HCT116 (cell line): Measurements from ENCODE around the gene ATP1B3. TPM values are rescaled to one million over a fixed set of nuclear protein-coding genes. Genes with fewer than 3 reads are reported as not detected.
A peak's percentile ranks its signal among the peaks of the same experiment; 100 is the strongest.

Experiments
- ATAC-seq: fragments of 200-7000 bp; cut with Tn5 transposase; 2 replicates; pipeline ENCODE4 v1.9.1; 2020; ENCODE audit warnings: mild to moderate bottlenecking, moderate library complexity
- BruUV-seq: library from RNA; stranded (reverse); fragments of 400-500 nt; replicated peaks from 2 replicates; lab custom pipeline; 2021; lab: Mats Ljungman, UMichigan
- CTCF ChIA-PET: fragments of 300-600 bp; sonication (Branson Sonifier 250); formaldehyde crosslinking; loops from one replicate; lab custom pipeline; 2021; ENCODE audit warnings: antibody characterized with exemption; lab: Charles Lee
- POLR2A ChIA-PET: fragments of 300-600, 350-600 bp; sonication (Branson Sonifier 250); formaldehyde crosslinking; loops from one replicate; lab custom pipeline; 2021; ENCODE audit warnings: antibody characterized with exemption; lab: Charles Lee
- RAD21 ChIA-PET, 2 experiments: fragments of 300-600 bp; sonication (Branson Sonifier 250); formaldehyde crosslinking; loops; one replicate each; lab custom pipeline; 2023; ENCODE audit warnings: low total read pairs in 2 of 2; ENCODE audit not compliant: uncharacterized antibody in 2 of 2, unreplicated experiment in 2 of 2, low non-redundant PET in 1 of 2; lab: Charles Lee
- DNase-seq: peaks from one replicate; pipeline ENCODE4 v3.0.0-alpha.2; 2010; ENCODE audit warnings: low read depth, low spot score
- H2AFZ ChIP-seq: fragments of 200-600 bp; shearing (Covaris generic), sonication (generic); 2 replicates; pipeline ENCODE4 v1.6.1; 2017; ENCODE audit warnings: low read depth, mixed run types, mixed read lengths, antibody characterized with exemption, low read length; ENCODE audit not compliant: poor library complexity, severe bottlenecking
- H3K27ac ChIP-seq: 2 replicates; pipeline ENCODE4 v1.5.1; 2012; ENCODE audit warnings: low read depth, low read length
- H3K27me3 ChIP-seq: fragments of 200-600 bp; sonication (generic); 2 replicates; pipeline ENCODE4 v1.6.1; 2016; ENCODE audit warnings: mixed run types, low read length, mixed read lengths; ENCODE audit not compliant: insufficient read depth
- H3K36me3 ChIP-seq, 2 experiments: fragments of 200-500 bp in 1 of 2; fragments of 200-600 bp in 1 of 2; sonication (Bioruptor generic) in 1 of 2; sonication (generic) in 1 of 2; 2 replicates each; pipeline versions ENCODE4 v1.5.1 to v1.6.1; 2014 to 2016; ENCODE audit warnings: low read length in 2 of 2, inconsistent platforms in 1 of 2, mixed read lengths in 1 of 2, mixed run types in 1 of 2; ENCODE audit not compliant: insufficient read depth in 2 of 2, control insufficient read depth in 1 of 2
- H3K4me1 ChIP-seq, 2 experiments: fragments of 200-600 bp in 1 of 2; sonication (generic) in 1 of 2; 2 replicates each; pipeline versions ENCODE4 v1.5.1 to v1.6.1; 2012 to 2017; ENCODE audit warnings: low read length in 2 of 2, inconsistent platforms in 1 of 2, mild to moderate bottlenecking in 1 of 2, mixed read lengths in 1 of 2, mixed run types in 1 of 2, moderate library complexity in 1 of 2; ENCODE audit not compliant: insufficient read depth in 2 of 2, control insufficient read depth in 1 of 2
- H3K4me2 ChIP-seq: fragments of 200-600 bp; sonication (generic); 2 replicates; pipeline ENCODE4 v1.6.1; 2017; ENCODE audit warnings: mixed run types, low read length, mixed read lengths
- H3K4me3 ChIP-seq, 2 experiments: fragments of 200-600 bp in 1 of 2; sonication (generic) in 1 of 2; replicated peaks in 1 of 2; 2 replicates each; pipeline ENCODE4 v1.5.1; 2011 to 2016; ENCODE audit warnings: low read length in 2 of 2, control low read depth in 1 of 2, low read depth in 1 of 2, mild to moderate bottlenecking in 1 of 2, mixed read lengths in 1 of 2, mixed run types in 1 of 2
- H3K79me2 ChIP-seq: fragments of 200-600 bp; sonication (generic); 2 replicates; pipeline ENCODE4 v1.6.1; 2017; ENCODE audit warnings: mild to moderate bottlenecking, mixed run types, low read length, moderate library complexity, mixed read lengths; ENCODE audit not compliant: insufficient read depth
- H3K9ac ChIP-seq: fragments of 200-600 bp; sonication (generic); 2 replicates; pipeline ENCODE4 v1.6.1; 2016; ENCODE audit warnings: low read length, mixed read lengths
- H3K9me2 ChIP-seq: fragments of 200-600 bp; sonication (generic), shearing (Covaris generic); 2 replicates; pipeline ENCODE4 v1.6.1; 2017; ENCODE audit warnings: mixed run types, mild to moderate bottlenecking, moderate library complexity; ENCODE audit not compliant: insufficient read depth
- H3K9me3 ChIP-seq, 2 experiments: fragments of 200-500 bp in 1 of 2; fragments of 200-600 bp in 1 of 2; sonication (Bioruptor generic) in 1 of 2; sonication (generic) in 1 of 2; 2 replicates each; pipeline ENCODE4 v1.6.1; 2014 to 2017; ENCODE audit warnings: low read length in 2 of 2, mixed read lengths in 2 of 2, inconsistent platforms in 1 of 2, low read depth in 1 of 2, mild to moderate bottlenecking in 1 of 2, mixed run types in 1 of 2, moderate library complexity in 1 of 2; ENCODE audit not compliant: control insufficient read depth in 1 of 2, insufficient read depth in 1 of 2
- H4K20me1 ChIP-seq: fragments of 200-600 bp; sonication (generic), shearing (Covaris generic); 2 replicates; pipeline ENCODE4 v1.6.1; 2017; ENCODE audit warnings: mixed run types, mild to moderate bottlenecking, moderate library complexity; ENCODE audit not compliant: insufficient read depth
- EZH2 ChIP-seq: fragments of 200-600 bp; sonication (generic); IDR thresholded peaks from 2 replicates; pipeline ENCODE4 v1.6.1; 2017; ENCODE audit warnings: antibody characterized with exemption, mixed run types
- RAD21 ChIP-seq: IDR thresholded peaks from 2 replicates; pipeline ENCODE4 v1.6.1; 2012; ENCODE audit warnings: low read depth, mild to moderate bottlenecking
- SIN3A ChIP-seq: IDR thresholded peaks from 2 replicates; pipeline ENCODE4 v1.6.1; 2012; ENCODE audit warnings: low read depth
- SRF ChIP-seq: IDR thresholded peaks from 2 replicates; pipeline ENCODE4 v1.6.1; 2012; ENCODE audit warnings: low read depth
- TCF7L2 ChIP-seq: IDR thresholded peaks from 2 replicates; pipeline ENCODE4 v1.7.0; 2011; ENCODE audit warnings: borderline replicate concordance, inconsistent platforms; ENCODE audit not compliant: insufficient read depth, insufficient read length; ENCODE audit errors: extremely low read depth
- YY1 ChIP-seq: IDR thresholded peaks from 2 replicates; pipeline ENCODE4 v1.6.1; 2011; ENCODE audit warnings: low read length, low read depth, moderate library complexity, mild to moderate bottlenecking; ENCODE audit not compliant: insufficient replicate concordance; ENCODE audit errors: extremely low read depth
- ZNF274 ChIP-seq: fragments of 200-500 bp; sonication (Bioruptor generic); IDR thresholded peaks from 2 replicates; pipeline ENCODE4 v1.6.1; 2014; ENCODE audit warnings: mild to moderate bottlenecking, low read depth, low read length, inconsistent platforms
- intact Hi-C: fragments of 100-400 bp; cut with micrococcal nuclease; formaldehyde crosslinking; loops from 2 replicates; pipeline ENCODE4 v1.10.0; 2022
- total RNA-seq: library from RNA; stranded (reverse); gene quantifications from one replicate; pipeline ENCODE4 v1.2.1, GENCODE V29; 2021; ENCODE audit not compliant: unreplicated experiment
- TF ChIP-seq, protein P1 (sequence below): IDR thresholded peaks from 2 replicates; pipeline ENCODE4 v1.6.1; 2012
- TF ChIP-seq, protein P2 (sequence below): IDR thresholded peaks from 2 replicates; pipeline ENCODE4 v1.6.1; 2012
- TF ChIP-seq, protein P3 (sequence below): IDR thresholded peaks from 2 replicates; pipeline ENCODE4 v1.6.1; 2012; ENCODE audit warnings: low read depth

Gene ATP1B3
- total RNA-seq, 1 experiment from 2014 or later: 147 TPM

DNA sequence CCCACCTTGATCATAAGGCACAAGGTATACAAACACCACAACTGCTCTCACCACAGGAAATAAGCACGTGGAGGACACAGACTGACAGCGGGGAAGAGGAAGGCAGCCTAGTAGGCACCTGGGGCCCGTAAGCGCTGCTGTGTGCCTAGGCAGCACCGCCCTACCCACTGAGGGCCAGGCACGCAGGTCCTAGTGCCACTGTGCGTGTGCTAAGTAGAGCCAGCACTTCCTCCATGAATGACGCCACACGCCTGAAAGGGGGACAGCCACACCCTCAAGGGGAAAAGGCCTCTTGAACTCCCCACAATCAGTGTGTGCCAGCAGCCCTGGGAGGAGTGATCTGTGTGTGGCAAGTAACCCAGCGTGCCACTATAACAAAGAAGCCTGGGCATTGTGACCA, 73.0 kb downstream of the ATP1B3 start:
- Histone ChIP-seq H2AFZ (no peak overlapping the region), H4K20me1 (no peaks in the 10 kb centered on the region), H3K4me1 (no peaks in the 10 kb centered on the region; a peak in 2 of 4 replicates)
- no peak for DNase-seq
- BruUV-seq: no TSS peak
- CTCF ChIA-PET: interaction anchor here (0.7 kb wide), 1 partner anchor 250 kb away, joined by 6 read pairs; no protein-coding TSS in a partner anchor
- no peak for TF ChIP-seq SRF
- no peak for TF ChIP-seq ZNF274
- TF ChIP-seq, protein P1, sequence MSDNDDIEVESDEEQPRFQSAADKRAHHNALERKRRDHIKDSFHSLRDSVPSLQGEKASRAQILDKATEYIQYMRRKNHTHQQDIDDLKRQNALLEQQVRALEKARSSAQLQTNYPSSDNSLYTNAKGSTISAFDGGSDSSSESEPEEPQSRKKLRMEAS: no peak
- no peak for TF ChIP-seq TCF7L2
- no peak for TF ChIP-seq EZH2
- TF ChIP-seq, protein P2, sequence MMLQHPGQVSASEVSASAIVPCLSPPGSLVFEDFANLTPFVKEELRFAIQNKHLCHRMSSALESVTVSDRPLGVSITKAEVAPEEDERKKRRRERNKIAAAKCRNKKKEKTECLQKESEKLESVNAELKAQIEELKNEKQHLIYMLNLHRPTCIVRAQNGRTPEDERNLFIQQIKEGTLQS: no peak
- no peak for TF ChIP-seq SIN3A
- TF ChIP-seq, protein P3, sequence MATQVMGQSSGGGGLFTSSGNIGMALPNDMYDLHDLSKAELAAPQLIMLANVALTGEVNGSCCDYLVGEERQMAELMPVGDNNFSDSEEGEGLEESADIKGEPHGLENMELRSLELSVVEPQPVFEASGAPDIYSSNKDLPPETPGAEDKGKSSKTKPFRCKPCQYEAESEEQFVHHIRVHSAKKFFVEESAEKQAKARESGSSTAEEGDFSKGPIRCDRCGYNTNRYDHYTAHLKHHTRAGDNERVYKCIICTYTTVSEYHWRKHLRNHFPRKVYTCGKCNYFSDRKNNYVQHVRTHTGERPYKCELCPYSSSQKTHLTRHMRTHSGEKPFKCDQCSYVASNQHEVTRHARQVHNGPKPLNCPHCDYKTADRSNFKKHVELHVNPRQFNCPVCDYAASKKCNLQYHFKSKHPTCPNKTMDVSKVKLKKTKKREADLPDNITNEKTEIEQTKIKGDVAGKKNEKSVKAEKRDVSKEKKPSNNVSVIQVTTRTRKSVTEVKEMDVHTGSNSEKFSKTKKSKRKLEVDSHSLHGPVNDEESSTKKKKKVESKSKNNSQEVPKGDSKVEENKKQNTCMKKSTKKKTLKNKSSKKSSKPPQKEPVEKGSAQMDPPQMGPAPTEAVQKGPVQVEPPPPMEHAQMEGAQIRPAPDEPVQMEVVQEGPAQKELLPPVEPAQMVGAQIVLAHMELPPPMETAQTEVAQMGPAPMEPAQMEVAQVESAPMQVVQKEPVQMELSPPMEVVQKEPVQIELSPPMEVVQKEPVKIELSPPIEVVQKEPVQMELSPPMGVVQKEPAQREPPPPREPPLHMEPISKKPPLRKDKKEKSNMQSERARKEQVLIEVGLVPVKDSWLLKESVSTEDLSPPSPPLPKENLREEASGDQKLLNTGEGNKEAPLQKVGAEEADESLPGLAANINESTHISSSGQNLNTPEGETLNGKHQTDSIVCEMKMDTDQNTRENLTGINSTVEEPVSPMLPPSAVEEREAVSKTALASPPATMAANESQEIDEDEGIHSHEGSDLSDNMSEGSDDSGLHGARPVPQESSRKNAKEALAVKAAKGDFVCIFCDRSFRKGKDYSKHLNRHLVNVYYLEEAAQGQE: no peak
- TF ChIP-seq RAD21: no peak
- no peak for TF ChIP-seq YY1
- TF ChIP-seq, all 23 proteins: peak for 0
- no peaks in the 10 kb centered on the region for H3K9me3 ChIP-seq
- ATAC-seq: 0 out of 2 replicates have a peak, but pooled peaks have one; percentile 22
- H3K9me2 ChIP-seq: no peaks in the 10 kb centered on the region
- H3K27ac ChIP-seq: no peak overlapping the region
- H3K79me2 ChIP-seq: no peaks in the 10 kb centered on the region
- H3K4me2 ChIP-seq: no peak overlapping the region
- ChIA-PET RAD21 (no interaction called here), POLR2A (no interaction called here)
- H3K4me3 ChIP-seq: no peak overlapping the region
- no peak overlapping the region for H3K9ac ChIP-seq
- H3K27me3 ChIP-seq: no peaks in the 10 kb centered on the region
- H3K36me3 ChIP-seq: 0 out of 4 replicates have a peak, but pooled peaks cover 0 to 2% of the 10 kb centered on the region in 2 experiments
- intact Hi-C loops: no loop called here
